ENCODE measurements around the gene MSS51.

The MSS51 gene

DNA sequence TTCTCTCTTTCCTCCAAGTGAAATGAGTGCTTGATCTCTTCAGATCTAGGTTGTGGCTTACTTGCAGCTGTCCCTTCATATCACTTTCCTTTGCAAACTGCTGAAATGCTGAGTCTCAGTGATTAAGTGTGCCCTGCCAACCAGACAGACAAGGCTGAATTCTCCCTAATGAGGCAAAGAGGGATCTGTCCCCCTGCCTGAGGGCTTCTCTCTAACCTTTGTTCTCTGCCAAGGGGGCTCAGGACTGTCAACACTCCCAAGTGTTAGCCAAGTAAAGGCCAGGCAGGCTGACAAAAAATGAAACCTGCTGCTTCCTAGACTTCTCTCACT lies at the start of gene MSS51:
Gene MSS51 (minus strand): TSS at position 24 of the 330 bp plus-strand sequence. CDS start 5,277 bp downstream, outside the sequence.
- H3K9me3 Mint-ChIP-seq, result no peaks in the 10 kb centered on the region
- H3K27me3 Mint-ChIP-seq, result no peaks in the 10 kb centered on the region
- no peaks in the 10 kb centered on the region for H3K4me1 Mint-ChIP-seq
- no peak for ATAC-seq (replicated peaks)
- peaks cover 16 to 32% of the 10 kb centered on the region in 2 donors for H3K36me3 Mint-ChIP-seq
- H3K4me3 Mint-ChIP-seq, result no peak within 1 kb of the TSS
- H3K27ac Mint-ChIP-seq, result no peak within 1 kb of the TSS
- DNase-seq, result no peak

GRCh38 chr10:73480158-73480557 lies 46.8 kb upstream of the MSS51 start:
- peaks cover 9 to 19% of the 10 kb centered on the region in 2 donors for H3K36me3 Mint-ChIP-seq
- H3K27ac Mint-ChIP-seq, result no peak overlapping the region
- H3K9me3 Mint-ChIP-seq, result peaks cover 0 to 4% of the 10 kb centered on the region in 2 donors
- DNase-seq, result no peak
- H3K27me3 Mint-ChIP-seq, result no peaks in the 10 kb centered on the region
- ATAC-seq (replicated peaks), result peak; percentile 50 to 80
- peaks cover 2 to 6% of the 10 kb centered on the region in 2 donors for H3K4me1 Mint-ChIP-seq
- no peak overlapping the region for H3K4me3 Mint-ChIP-seq

DNA sequence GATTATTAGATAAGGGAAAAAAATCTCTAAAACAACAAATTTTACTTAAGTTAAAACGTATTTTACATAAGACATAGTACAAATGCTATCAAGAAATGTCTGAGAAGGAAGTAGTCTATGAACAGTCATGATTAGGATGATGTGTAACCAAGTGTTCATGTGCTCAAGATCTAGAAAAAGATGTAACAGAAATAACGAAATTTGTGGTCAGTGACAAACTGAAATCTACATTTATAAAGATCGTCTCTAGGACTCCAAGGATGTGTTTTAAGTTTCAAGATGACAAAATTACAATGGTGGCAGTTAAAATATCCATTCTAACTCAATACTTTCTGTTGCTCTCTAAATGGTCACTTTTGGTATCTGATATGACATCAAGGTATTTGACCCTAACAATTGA lies 45.3 kb upstream of the MSS51 start:
- Mint-ChIP-seq H3K9me3 (peaks cover 0 to 4% of the 10 kb centered on the region in 2 donors), H3K4me1 (peaks cover 2 to 9% of the 10 kb centered on the region in 2 donors), H3K4me3 (no peak overlapping the region), H3K27me3 (no peaks in the 10 kb centered on the region), H3K27ac (no peak overlapping the region), H3K36me3 (peaks cover 17 to 27% of the 10 kb centered on the region in 2 donors)
- no peak for ATAC-seq (replicated peaks)
- no peak for DNase-seq

DNA sequence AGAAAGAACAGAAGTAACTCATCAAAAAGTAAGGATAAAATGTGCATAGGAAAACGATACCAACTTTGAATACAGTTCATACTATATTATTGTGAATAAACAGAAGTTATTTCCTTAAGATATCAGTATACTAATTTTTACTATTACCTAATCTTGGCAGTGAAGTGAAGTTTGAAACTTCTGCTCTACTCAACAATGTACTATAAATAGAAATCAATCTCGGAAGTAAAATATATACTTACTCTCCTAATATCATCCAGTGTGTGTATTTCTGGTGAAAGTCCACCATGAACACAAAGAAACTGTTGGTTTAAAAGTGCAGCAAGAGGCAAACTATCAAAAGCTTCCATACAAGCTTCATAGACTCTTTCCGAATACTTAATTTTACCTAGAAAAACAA lies 37.9 kb upstream of the MSS51 start:
- ATAC-seq (replicated peaks), result no peak
- H3K36me3 Mint-ChIP-seq, result peaks cover 29 to 40% of the 10 kb centered on the region in 2 donors
- H3K9me3 Mint-ChIP-seq, result no peaks in the 10 kb centered on the region
- peaks cover 9 to 13% of the 10 kb centered on the region in 2 donors for H3K4me1 Mint-ChIP-seq
- DNase-seq, result no peak
- H3K27ac Mint-ChIP-seq, result no peak overlapping the region
- H3K27me3 Mint-ChIP-seq, result no peaks in the 10 kb centered on the region
- H3K4me3 Mint-ChIP-seq, result no peak overlapping the region

DNA sequence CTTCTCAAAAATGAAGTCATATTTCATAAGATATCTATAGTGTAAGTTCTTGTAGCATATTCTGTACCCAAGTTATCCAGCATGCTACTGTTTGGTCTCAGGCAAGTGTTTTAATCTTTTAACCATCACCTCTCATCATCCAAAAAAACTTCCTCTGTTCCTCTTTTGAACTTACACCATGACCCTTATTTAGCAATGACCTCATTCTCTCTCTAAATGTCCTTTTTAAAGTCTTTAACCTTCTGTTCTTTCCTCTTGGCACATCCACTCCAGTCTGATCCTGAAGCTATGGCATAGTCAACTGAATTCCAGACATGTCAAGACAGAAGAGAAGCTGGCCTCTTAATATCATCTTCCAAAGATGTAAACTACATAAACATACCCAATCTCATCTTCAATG lies 36.2 kb upstream of the MSS51 start:
- DNase-seq (no peak), ATAC-seq (replicated peaks) (peak; percentile 51 to 72)
- H3K36me3 Mint-ChIP-seq, result peaks cover 20 to 37% of the 10 kb centered on the region in 2 donors
- no peak overlapping the region for H3K4me3 Mint-ChIP-seq
- no peaks in the 10 kb centered on the region for H3K9me3 Mint-ChIP-seq
- peak overlapping the region; percentile 87 for H3K27ac Mint-ChIP-seq
- H3K27me3 Mint-ChIP-seq, result no peaks in the 10 kb centered on the region
- H3K4me1 Mint-ChIP-seq, result peaks cover 8 to 9% of the 10 kb centered on the region in 2 donors

GRCh38 chr10:73467206-73467605 lies 33.8 kb upstream of the MSS51 start:
- Mint-ChIP-seq H3K27me3 (no peaks in the 10 kb centered on the region), H3K9me3 (no peaks in the 10 kb centered on the region), H3K27ac (peak overlapping the region; percentile 20), H3K4me3 (no peak overlapping the region), H3K36me3 (peaks cover 31 to 40% of the 10 kb centered on the region in 2 donors), H3K4me1 (peaks cover 8 to 9% of the 10 kb centered on the region in 2 donors)
- DNase-seq (no peak), ATAC-seq (replicated peaks) (no peak)

DNA sequence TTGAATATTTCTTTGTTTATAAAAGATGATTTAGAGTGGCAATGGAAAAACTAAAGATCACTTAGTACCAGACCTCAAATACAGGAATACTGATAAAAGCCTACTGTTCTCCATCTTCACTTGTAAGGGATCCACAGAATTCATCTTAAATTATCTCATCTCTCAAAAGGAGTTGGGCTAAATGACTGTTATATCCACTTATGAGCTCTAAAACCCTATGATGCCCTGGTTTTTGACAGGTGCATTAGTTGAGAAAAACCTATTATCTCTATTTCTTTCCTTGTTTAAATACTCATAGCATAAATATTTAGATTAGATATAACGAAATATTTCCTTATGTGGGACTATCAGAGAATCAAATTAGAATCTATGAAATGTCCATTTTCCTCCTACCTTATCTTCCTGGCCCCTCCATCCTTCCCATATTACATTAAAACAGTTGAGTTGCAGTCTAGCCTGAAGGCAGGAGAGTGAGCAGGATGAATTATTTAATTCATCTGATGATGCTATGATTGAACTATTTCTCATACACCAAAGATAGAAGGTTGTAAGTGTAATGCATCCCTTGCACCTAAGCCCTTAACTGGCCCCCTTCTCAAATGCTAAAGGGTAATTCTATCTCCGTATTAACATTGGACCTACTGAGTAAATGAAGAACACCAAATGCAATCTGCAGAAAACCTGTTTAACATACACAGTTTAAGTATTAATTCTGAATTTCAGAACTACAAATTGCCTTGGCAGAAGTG lies 32.8 kb upstream of the MSS51 start:
- Mint-ChIP-seq H3K36me3 (peaks cover 31 to 41% of the 10 kb centered on the region in 2 donors), H3K27ac (peak overlapping the region; percentile 1), H3K4me1 (peaks cover 8 to 9% of the 10 kb centered on the region in 2 donors), H3K4me3 (no peak overlapping the region), H3K27me3 (no peaks in the 10 kb centered on the region), H3K9me3 (no peaks in the 10 kb centered on the region)
- ATAC-seq (replicated peaks) (no peak), DNase-seq (no peak)

- DNase-seq, result no peak
- Mint-ChIP-seq H3K27ac (no peak overlapping the region), H3K4me3 (no peak overlapping the region), H3K27me3 (no peaks in the 10 kb centered on the region), H3K4me1 (peaks cover 0 to 7% of the 10 kb centered on the region in 2 donors), H3K36me3 (peaks cover 22 to 41% of the 10 kb centered on the region in 2 donors), H3K9me3 (no peaks in the 10 kb centered on the region)
- ATAC-seq (replicated peaks), result no peak
Measured at GRCh38 chr10:73460897-73461296, 27.5 kb upstream of the MSS51 start.

GRCh38 chr10:73459683-73460314 lies 26.4 kb upstream of the MSS51 start:
- Mint-ChIP-seq H3K4me1 (peaks cover 2 to 7% of the 10 kb centered on the region in 2 donors), H3K9me3 (no peaks in the 10 kb centered on the region), H3K27ac (no peak overlapping the region), H3K4me3 (no peak overlapping the region), H3K27me3 (no peaks in the 10 kb centered on the region), H3K36me3 (peaks cover 26 to 41% of the 10 kb centered on the region in 2 donors)
- no peak for ATAC-seq (replicated peaks)
- DNase-seq, result no peak

GRCh38 chr10:73456187-73456890 lies 23.0 kb upstream of the MSS51 start:
- no peaks in the 10 kb centered on the region for H3K9me3 Mint-ChIP-seq
- ATAC-seq (replicated peaks), result no peak
- no peaks in the 10 kb centered on the region for H3K27me3 Mint-ChIP-seq
- H3K36me3 Mint-ChIP-seq, result peaks cover 15 to 40% of the 10 kb centered on the region in 2 donors
- no peak for DNase-seq
- peaks cover 2 to 7% of the 10 kb centered on the region in 2 donors for H3K4me1 Mint-ChIP-seq
- H3K27ac Mint-ChIP-seq, result no peak overlapping the region
- no peak overlapping the region for H3K4me3 Mint-ChIP-seq

- ATAC-seq (replicated peaks) (no peak), DNase-seq (no peak)
- Mint-ChIP-seq H3K36me3 (peaks cover 17 to 36% of the 10 kb centered on the region in 2 donors), H3K4me3 (no peak overlapping the region), H3K27ac (no peak overlapping the region), H3K4me1 (no peaks in the 10 kb centered on the region), H3K27me3 (no peaks in the 10 kb centered on the region), H3K9me3 (no peaks in the 10 kb centered on the region)
Measured at GRCh38 chr10:73449113-73449512, 15.8 kb upstream of the MSS51 start.

DNA sequence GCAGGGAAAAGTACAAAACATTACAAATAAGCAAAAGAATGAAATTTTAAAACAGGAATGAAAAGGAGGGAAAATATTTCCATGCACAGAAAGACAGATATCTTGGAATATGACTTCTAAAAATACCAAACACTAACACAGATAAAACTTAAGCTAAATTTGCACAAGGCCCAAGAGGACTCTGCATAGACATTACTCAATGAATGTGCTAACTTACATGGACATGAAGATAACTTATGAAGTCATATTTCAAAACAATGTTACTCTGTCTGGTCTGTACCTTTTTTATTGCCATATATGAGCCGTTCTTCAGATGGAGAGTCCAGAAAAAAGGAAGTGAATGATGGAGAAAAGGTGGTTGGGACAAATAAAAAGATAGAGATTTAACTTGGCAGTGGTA lies 15.0 kb upstream of the MSS51 start:
- peaks cover 16 to 31% of the 10 kb centered on the region in 2 donors for H3K36me3 Mint-ChIP-seq
- no peak for DNase-seq
- no peaks in the 10 kb centered on the region for H3K27me3 Mint-ChIP-seq
- no peak for ATAC-seq (replicated peaks)
- H3K4me3 Mint-ChIP-seq, result no peak overlapping the region
- H3K9me3 Mint-ChIP-seq, result no peaks in the 10 kb centered on the region
- no peaks in the 10 kb centered on the region for H3K4me1 Mint-ChIP-seq
- H3K27ac Mint-ChIP-seq, result no peak overlapping the region

- Mint-ChIP-seq H3K4me1 (peaks cover 0 to 2% of the 10 kb centered on the region in 2 donors), H3K4me3 (no peak overlapping the region), H3K9me3 (no peaks in the 10 kb centered on the region), H3K27me3 (no peaks in the 10 kb centered on the region), H3K27ac (no peak overlapping the region), H3K36me3 (peaks cover 14 to 31% of the 10 kb centered on the region in 2 donors)
- DNase-seq (no peak), ATAC-seq (replicated peaks) (no peak)
Measured at GRCh38 chr10:73446926-73447325, 13.6 kb upstream of the MSS51 start.

DNA sequence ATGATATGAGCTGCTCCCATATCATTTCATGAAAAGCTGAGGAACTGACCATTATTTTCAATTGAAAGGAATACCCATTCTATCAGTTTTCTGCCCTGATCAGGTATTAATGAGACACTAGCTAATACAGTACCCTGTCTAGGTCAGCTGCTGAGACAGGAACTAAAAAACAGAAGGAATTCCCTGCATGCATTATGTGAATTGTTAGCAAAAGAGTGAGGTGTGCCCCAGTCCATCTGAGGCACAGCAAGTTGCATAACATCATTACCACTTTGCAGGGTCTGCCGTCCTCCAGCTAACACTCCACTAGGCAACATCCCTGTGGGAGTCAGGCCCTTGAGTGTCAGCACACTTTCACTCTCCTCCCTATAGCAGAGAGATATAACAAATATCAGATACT lies 11.1 kb upstream of the MSS51 start:
- ATAC-seq (replicated peaks) (no peak), DNase-seq (no peak)
- H3K4me3 Mint-ChIP-seq, result no peak overlapping the region
- H3K36me3 Mint-ChIP-seq, result peaks cover 11 to 24% of the 10 kb centered on the region in 2 donors
- H3K27ac Mint-ChIP-seq, result no peak overlapping the region
- no peaks in the 10 kb centered on the region for H3K9me3 Mint-ChIP-seq
- peaks cover 5 to 7% of the 10 kb centered on the region in 2 donors for H3K4me1 Mint-ChIP-seq
- no peaks in the 10 kb centered on the region for H3K27me3 Mint-ChIP-seq
